Neural cell (in vitro differentiated cells): ENCODE data around the gene NSL1.
A peak's percentile ranks its signal among the peaks of the same experiment; 100 is the strongest.

Source experiments
- CTCF ChIP-seq: fragments of 450-650 bp; IDR thresholded peaks from 2 replicates; pipeline ENCODE4 v1.5.1; 2014; ENCODE audit warnings: antibody characterized with exemption, mild to moderate bottlenecking, moderate library complexity; ENCODE audit not compliant: poor library complexity, severe bottlenecking
- EZH2 ChIP-seq: fragments of 200-600, 300-800 bp; shearing (Covaris generic), sonication (generic); IDR thresholded peaks from 2 replicates; pipeline ENCODE4 v1.6.1; 2014; ENCODE audit warnings: antibody characterized with exemption, low read length, borderline replicate concordance, mild to moderate bottlenecking; ENCODE audit not compliant: insufficient read depth, poor library complexity, severe bottlenecking
- TAF1 ChIP-seq: IDR thresholded peaks from 2 replicates; pipeline ENCODE4 v1.6.1; 2012; ENCODE audit warnings: low read depth

- no peak for TF ChIP-seq TAF1
- TF ChIP-seq CTCF = peak; percentile 85
- no peak for TF ChIP-seq EZH2
These were observed 9.0 kb downstream of the NSL1 start for GRCh38 chr1:212782422-212783154.
